HG03280 (cell line): ENCODE data around the gene SLC25A44.
"Not testable (repeated sequence)": the region's sequence is repeated elsewhere in the genome, so short reads cannot be mapped to it uniquely, and the experiment has no call there.

Source experiments
- ATAC-seq: cut with Tn5 transposase; IDR thresholded peaks from one replicate; pipeline ENCODE4 v1.9.1; 2021; ENCODE audit warnings: mild to moderate bottlenecking, moderate library complexity; ENCODE audit not compliant: unreplicated experiment

SLC25A44 gene

DNA sequence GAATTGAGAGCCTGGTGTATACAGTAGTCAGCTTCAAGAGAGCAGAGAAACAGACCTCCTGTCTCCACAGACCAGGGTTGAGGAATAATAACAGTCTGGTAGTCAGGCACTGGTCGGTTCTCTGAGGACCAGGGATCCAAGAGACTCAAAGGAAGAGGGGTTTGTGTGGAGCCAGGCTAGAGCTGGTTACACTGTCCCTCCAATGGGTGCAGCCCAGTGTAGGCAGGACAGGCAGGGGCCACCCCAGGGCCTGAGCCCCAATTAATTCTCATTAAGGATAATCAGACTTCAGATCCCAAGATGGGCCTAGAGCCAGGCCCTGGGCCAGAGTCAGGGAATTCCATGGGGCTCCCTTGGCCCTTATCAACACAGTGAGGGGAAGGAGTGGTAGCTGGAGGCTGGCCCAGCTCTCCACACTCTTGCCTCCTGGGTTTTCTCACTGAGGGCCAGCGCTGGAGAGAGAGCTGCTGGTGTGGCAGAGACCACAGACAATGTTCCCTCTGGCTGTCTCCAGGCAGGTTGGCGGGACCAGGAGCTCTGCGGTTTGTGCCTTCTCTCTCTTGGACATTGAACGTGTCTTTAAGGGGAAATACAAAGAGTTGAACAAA, 31.4 kb upstream of the SLC25A44 start:
- ATAC-seq: no peak

DNA sequence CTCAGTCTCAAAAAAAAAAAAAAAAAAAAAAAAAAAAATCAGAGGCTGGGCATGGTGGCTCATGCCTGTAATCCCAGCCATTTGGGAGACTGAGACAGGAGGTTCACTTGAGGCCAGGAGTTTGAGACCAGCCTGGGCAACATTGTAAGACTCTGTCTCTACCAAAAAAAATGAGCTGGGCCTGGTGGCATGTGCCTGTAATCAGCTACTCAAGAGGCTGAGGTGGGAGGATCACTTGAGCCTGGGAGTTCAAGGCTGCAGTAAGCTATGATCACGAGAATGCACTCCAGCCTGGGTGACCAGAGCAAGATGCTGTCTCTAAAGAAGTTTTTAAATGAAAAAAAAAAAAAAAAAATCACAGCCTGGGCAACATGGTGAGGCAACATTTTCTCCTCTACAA, 30.2 kb upstream of the SLC25A44 start:
- ATAC-seq: no peak

DNA sequence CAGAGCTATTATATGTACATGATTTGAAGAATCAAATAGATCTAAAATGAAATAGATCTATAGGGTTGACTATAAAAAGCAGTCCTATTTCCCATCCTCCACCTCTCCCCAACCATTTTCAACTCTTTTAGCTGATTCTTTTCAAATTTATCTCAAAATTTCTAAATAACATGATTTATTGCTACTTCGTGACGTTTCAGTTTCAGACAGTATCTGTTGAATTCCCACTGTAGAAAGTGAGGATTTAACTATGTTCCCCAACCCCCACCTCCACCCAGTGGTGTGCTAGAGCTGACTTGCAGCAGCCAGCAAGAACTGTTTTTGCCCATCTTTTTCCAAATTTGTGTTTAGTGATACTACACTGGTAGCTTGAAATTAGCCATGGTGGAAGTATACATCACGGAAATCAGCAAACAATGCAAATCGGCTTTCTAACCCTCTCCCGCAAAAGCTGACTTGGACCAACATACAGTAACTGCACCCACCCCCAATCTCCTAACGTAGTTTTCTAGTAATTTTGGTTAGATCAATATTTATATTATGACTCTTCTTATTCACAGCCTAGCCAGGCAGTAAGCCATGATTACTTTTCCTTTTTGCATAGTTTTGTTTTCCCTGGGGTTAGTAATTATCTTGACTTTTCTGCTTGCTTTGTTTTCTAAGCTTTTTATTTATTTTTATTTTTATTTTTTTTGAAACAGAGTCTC, 29.6 kb upstream of the SLC25A44 start:
- ATAC-seq: no peak

DNA sequence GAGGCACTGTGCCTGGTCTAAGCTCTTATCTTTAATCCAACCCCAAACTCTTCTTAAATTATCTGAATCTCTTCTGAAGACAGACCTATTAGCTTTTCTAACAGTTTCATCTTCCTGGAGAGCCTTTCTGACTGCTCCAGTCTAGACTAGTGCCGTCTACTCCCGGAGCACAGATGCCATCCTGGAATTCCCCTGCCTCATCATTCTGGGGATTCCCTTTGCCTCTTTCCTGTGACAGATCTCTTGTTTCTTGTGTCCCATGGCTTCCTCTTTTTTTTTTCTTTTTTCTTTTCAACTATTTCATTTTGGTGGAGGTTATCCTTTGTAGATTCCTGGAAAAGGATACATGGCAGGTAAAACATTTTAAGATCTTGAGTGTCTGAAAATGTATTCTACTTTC, 28.8 kb upstream of the SLC25A44 start:
- ATAC-seq: no peak

DNA sequence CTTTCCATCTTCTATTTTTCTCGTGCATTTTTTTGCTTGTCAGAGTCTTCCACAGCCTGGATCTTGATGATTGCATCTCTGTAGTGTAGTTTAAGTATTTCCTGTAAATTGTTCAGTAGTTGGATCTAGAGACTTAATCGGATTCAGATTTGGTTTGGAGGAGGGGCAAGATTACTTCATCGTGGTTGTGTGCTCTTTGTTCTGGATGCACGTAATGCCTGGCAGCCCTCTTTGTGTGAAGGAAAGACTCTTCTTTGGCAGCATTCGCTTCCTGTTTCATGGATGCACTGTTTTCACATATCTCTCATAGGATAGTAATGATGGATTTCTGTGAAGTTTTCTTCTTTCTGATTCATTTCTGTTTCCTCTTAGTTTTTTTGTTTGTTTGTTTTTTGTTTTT, 26.4 kb upstream of the SLC25A44 start:
- ATAC-seq: no peak

DNA sequence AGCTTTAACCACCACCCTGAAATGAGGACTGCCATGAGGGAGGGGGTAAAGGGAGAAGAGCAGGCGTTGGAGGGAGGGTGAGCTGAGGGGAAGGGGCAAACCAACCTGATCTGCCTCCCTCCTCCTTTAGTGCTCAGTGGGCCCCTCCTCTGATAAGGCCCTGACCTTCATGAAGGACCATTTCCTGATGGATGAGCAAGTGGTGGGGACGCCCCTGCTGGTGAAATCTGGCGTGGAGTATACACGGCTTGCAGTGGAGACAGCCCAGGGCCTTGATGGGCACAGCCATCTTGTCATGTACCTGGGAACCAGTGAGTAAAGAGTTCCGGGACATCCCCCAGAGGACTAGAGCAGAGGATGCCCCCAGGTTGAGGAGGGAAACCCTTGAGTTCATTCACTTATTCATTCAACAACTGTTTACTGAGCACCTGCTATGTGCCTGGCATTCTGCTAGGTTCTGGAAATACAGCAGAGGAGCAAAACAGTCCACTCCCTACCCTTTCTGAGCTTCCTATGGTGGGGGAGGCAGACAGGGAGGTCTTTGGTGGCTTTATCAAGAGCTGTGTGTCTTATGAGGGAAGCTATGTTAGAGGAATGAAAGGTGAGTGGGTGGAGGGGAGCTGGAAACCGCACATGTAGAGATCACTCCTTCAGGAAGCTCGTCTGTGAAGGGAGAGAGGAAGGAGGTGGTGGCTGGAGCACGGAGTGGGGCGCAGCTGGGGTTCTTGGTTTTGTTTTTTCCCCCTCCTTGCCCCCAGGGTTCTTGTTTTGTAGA, 21.0 kb upstream of the SLC25A44 start:
- ATAC-seq: no peak

DNA sequence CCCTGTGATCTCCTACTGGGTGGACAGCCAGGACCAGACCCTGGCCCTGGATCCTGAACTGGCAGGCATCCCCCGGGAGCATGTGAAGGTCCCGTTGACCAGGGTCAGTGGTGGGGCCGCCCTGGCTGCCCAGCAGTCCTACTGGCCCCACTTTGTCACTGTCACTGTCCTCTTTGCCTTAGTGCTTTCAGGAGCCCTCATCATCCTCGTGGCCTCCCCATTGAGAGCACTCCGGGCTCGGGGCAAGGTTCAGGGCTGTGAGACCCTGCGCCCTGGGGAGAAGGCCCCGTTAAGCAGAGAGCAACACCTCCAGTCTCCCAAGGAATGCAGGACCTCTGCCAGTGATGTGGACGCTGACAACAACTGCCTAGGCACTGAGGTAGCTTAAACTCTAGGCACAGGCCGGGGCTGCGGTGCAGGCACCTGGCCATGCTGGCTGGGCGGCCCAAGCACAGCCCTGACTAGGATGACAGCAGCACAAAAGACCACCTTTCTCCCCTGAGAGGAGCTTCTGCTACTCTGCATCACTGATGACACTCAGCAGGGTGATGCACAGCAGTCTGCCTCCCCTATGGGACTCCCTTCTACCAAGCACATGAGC, 17.2 kb upstream of the SLC25A44 start:
- ATAC-seq: no peak

DNA sequence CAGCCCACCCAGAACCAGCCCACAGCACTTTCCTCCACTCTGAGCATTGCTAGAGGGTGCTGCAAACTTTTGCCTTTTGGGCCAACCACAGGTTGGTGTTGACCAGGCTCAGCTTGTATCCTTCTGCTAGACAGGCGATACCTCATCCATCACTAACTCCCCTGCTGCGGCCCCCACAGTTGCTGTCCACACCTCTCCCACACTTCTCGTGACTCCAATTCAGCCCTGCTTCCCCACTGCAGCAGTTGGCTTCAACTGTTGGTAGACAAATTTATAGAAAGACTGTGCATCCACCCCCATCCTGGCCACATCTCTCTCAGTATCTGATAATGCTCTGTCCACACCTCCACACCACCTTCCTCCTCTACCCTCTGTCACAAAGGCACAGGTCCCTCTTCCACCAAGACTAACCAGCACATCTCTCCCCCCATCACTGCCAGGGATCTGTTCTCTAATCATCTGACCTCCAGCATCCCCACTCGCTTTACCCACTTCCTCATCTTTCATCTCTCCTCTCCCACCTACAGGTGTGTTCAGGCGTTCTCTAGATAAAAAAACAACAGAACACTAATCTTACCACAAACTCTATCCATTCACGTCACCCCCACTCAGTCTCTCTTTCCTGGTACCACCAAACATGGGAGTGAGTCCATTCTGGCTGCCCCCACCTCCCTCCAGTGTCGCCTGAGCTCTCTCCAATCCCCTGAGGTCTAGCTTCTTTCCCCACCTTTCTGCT, 15.8 kb upstream of the SLC25A44 start:
- no peak for ATAC-seq

DNA sequence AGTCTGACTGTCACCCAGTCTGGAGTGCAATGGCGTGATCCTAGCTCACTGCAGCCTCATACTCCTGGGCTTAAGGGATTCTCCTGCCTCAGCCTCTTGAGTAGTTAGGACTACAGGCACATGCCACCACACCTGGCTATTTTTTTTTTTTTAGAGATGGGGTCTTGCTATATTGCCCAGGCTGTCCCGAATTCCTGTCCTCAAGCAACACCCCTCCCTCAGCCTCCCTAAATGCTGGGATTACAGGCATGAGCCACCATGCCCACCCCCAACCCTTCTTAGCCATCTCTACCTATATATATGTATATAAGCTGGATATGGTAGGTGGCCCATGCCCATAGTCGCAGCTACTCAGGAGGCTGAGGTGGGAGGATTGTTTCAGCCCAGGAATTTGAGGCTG, 13.4 kb upstream of the SLC25A44 start:
- no peak for ATAC-seq

DNA sequence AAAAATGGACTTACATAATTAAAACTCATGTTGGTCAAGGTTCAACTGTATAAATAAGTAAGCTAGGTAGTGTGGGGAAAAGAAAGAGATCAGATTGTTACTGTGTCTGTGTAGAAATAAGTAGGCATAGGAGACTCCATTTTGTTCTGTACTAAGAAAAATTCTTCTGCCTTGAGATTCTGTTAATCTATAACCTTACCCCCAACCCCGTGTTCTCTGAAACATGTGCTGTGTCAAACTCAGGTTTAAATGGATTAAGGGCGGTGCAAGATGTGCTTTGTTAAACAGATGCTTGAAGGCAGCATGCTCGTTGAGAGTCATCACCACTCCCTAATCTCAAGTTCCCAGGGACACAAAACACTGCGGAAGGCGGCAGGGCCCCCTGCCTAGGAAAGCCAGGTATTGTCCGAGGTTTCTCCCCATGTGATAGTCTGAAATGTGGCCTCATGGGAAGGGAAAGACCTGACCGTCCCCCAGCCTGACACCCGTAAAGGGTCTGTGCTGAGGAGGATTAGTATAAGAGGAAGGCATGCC, 12.4 kb upstream of the SLC25A44 start:
- not testable (repeated sequence) for ATAC-seq

DNA sequence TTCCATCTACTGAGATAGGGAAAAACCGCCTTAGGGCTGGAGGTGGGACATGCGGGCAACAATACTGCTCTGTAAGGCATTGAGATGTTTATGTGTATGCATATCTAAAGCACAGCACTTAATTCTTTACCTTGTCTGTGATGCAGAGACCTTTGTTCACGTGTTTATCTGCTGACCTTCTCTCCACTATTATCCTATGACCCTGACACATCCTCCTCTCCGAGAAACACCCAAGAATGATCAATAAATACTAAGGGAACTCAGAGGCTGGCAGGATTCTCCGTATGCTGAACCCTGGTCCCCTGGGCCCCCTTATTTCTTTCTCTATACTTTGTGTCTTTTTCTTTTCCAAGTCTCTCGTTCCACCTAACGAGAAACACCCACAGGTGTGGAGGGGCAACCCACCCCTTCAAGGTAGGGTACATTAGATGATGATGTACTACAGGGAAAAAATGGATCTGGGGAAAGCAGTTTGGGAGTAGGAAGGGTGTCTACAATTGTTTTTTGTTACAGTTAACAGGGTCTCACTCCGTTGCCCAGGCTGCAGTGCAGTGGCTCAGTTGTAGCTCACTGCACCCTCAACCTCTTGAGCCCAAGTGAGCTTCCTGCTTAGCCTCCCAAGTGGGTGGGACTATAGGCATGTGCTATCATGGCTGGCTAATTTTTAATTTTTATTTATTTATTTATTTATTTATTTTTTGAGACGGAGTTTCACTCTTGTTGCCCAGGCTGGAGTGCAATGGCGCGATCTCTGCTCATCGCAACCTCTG, 11.7 kb upstream of the SLC25A44 start:
- not testable (repeated sequence) for ATAC-seq

DNA sequence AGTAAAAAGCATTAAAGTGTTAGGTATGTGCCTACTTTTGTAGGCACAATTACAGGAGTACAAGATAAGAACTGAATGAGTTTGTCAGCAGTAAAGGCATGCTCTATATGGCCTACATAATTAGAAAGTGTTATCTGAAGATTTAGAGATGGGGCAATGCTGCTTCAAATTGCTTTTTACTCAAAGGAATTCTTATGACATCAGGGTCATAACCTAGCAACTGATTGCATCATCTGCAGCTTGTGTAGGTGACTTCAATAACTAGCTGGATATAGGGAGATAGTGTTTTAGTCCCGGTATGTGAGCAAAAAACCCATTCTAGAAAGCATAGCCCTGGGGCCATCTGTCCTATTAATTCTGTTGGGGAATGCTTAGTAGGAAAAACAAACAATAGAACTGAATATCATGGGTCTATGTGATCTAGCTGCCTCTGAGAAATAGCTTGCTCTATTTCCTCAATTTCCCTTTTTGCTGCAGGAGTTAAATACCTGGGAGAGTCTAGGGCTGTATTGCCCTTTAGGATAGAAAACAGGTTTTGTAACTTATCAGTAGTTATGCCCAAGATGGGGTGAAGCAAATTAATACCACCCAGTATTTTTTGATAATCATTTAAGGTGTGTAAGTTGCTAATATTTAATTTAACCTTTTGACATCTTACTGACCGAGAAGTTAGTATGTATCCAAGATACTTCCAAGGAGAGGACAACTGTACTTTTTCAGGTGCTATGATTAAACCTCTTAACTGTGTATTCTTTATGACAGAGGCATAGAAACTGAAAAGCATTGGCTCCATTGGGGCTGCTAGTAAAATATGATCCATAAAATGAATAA, 7.3 kb upstream of the SLC25A44 start:
- not testable (repeated sequence) for ATAC-seq

DNA sequence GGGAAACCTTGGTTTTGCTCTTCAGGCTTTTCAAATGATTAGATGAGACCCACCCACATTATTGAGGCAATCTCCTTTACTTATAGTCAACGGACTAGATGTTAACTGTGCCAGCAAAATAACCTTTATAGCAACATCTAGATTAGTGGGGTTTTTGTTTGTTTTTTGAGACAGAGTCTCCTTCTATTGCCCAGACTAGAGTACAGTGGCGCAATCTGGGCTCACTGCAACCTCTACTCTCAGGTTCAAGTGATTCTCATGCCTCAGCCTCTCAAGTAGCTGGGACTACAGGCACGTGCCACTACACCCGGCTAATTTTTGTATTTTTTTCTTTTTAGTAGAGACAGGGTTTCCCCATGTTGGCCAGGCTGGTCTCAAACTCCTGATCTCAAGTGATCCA, 3.6 kb upstream of the SLC25A44 start:
- not testable (repeated sequence) for ATAC-seq

DNA sequence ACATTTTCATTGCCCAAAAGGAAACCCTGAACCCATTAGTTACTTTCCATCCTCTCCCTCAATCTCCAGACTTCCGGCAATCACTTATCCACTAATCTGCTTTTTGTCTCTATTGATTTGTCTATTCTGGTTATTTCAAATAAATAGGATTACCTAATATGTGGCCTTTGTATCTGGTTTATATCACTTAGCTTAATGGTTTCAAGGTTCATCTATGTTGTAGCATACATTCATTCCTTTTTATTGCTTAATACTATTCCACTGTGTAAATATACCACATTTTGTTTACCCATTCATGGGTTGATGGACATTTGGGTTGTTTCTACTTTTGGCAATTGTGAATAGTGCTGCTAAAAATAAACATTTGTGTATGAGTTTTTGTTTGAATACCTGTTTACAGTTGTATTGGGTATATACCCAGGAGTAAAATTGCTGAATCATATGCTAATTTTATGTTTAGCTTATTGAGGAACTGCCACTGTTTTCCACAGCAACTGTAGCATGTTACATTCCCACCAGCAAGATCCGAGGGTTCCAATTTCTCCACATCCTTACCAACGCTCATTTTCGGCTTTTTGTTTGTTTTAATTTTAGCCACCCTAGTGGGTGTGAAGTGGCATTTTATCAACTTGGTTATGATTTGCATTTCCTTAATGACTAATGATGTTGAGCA, 2.5 kb upstream of the SLC25A44 start:
- ATAC-seq: no peak

DNA sequence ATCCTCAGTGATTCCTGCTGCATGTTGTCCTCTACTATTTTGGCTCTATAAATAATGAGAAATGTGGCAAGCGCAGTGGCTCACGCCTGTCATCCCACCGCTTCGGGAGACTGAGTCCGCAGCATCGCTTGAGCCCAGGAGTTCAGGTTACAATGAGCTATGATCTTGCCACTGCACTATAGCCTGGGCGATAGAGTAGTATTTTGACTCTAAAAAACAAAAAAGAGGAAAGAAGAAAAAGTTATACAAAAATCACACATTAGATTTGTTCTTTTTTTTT, 756 bp upstream of the SLC25A44 start:
- ATAC-seq: no peak

DNA sequence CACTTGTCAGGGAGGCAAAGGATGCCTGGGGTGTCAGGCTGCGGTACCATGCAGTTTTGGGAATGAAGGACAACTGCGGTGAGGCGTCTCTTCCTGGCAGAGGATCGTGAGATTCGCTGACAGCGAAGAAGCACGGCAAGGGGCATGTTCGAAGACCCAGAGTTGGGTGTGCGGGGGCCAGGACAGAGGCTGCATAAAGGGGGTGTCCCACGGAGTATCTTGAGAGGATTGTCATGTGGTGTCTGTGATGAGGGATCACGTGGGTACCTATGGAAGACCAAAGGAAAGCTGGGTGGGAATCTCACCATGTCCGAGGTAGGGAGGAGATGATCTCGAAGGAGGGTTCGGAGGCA, 372 bp downstream of the SLC25A44 start:
- no peak for ATAC-seq

DNA sequence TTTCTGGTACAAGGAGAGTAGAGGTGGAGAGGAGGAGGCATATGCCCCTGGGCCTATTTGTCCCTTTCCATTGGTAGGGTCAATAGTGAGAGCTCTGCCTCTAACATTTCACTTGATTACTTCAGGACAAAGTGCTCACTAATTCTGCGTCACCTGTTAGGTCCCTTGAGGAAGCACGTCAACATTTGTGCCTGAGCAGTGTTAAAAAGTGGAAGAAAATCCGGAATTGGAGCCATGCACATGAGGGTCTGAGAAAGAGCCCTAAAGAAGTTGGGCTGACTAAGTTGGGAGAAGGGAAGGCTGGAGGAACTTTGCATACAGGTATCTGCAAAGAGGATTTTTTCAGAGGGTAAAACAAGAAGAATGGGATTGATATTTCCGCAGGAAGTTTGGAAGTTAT, 1.9 kb downstream of the SLC25A44 start:
- ATAC-seq: no peak

DNA sequence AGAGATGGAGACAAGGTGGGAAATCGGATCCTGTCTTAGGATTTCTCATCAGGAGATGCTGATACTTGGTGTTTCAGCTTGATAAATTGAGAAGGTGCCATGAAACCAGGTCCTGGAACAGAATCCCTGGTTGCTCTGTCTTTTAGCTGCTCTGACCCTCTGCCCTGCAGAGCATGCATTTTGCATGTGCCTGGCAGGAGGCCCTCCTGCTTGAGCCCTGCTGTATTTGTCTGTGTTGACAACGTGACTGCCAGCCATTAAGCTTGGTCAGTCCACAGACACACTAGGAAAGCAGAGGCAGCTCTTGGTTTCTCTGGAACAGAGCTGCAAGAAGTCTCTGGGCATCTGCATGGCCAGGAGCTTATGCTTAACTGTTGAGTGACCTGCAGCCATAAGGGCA, 2.5 kb downstream of the SLC25A44 start:
- no peak for ATAC-seq

DNA sequence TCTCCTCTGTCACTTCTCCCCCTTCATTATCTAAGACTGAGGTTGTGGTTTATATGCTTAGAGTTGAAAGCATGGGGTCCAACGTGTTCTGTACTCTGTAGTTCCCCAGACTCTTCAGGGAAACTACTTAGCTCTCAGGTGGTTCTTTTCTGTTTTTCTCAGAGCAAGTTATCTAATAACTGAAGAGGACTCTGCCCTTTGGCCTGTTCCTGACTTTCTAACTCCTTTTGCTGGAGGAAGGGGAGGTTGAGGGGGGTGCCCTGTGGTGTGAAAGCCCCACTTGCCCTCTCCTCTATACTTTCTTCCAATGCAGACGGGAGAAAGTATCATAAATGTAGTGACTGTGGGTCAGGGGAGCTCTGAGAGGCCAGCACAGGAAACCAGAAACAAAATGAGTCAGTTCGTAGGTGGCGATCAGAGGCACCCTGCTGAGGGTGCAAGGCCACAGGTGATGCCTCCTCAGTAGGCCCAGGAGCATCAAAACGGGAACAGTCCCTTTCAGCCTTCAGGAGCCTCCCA, 5.0 kb downstream of the SLC25A44 start:
- no peak for ATAC-seq
